Neuronal stem cell (in vitro differentiated cells): ENCODE data around the gene ZSWIM5.
"Not testable (repeated sequence)": the region's sequence is repeated elsewhere in the genome, so short reads cannot be mapped to it uniquely, and the experiment has no call there.

Experiments used
- DNase-seq: peaks from one replicate; pipeline ENCODE4 v3.0.0-alpha.2; 2013; ENCODE audit warnings: low spot score
- H2AFZ ChIP-seq: one replicate; pipeline ENCODE4 v1.6.1; 2013; ENCODE audit warnings: mild to moderate bottlenecking, low read length, inconsistent platforms
- H2AK5ac ChIP-seq: 2 replicates; pipeline ENCODE4 v1.6.1; 2013; ENCODE audit warnings: low read depth, mild to moderate bottlenecking, inconsistent platforms, low read length, moderate library complexity, mixed read lengths
- H2BK120ac ChIP-seq: 2 replicates; pipeline ENCODE4 v1.6.1; 2013; ENCODE audit warnings: low read depth, mild to moderate bottlenecking, inconsistent platforms, low read length, moderate library complexity, mixed read lengths
- H2BK12ac ChIP-seq: one replicate; pipeline ENCODE4 v1.6.1; 2013; ENCODE audit warnings: low read length, inconsistent platforms
- H2BK15ac ChIP-seq: 2 replicates; pipeline ENCODE4 v1.6.1; 2013; ENCODE audit warnings: mild to moderate bottlenecking, low read length, inconsistent platforms, mixed read lengths
- H2BK5ac ChIP-seq: one replicate; pipeline ENCODE4 v1.6.1; 2013; ENCODE audit warnings: inconsistent platforms, mild to moderate bottlenecking, low read length, moderate library complexity
- H3K14ac ChIP-seq: one replicate; pipeline ENCODE4 v1.6.1; 2013; ENCODE audit warnings: low read length, inconsistent platforms
- H3K18ac ChIP-seq: 2 replicates; pipeline ENCODE4 v1.6.1; 2013; ENCODE audit warnings: low read length, inconsistent platforms
- H3K23ac ChIP-seq: 2 replicates; pipeline ENCODE4 v1.6.1; 2013; ENCODE audit warnings: low read depth, mild to moderate bottlenecking, mixed read lengths, low read length, inconsistent platforms; ENCODE audit not compliant: poor library complexity
- H3K27ac ChIP-seq: replicated peaks from 3 replicates; pipeline ENCODE4 v1.5.1; 2013; ENCODE audit warnings: low read length, inconsistent platforms
- H3K27me3 ChIP-seq, 3 experiments: 2 replicates each; pipeline ENCODE4 v1.6.1; 2013; ENCODE audit warnings: low read length in 3 of 3, mild to moderate bottlenecking in 2 of 3, inconsistent platforms in 1 of 3, low read depth in 1 of 3, mixed read lengths in 1 of 3, moderate library complexity in 1 of 3; ENCODE audit not compliant: control insufficient read depth in 3 of 3, insufficient read depth in 3 of 3
- H3K36me3 ChIP-seq, 2 donors: replicated peaks in 1 of 2; 2 replicates each; pipeline ENCODE4 v1.6.1; 2013; ENCODE audit warnings: low read length in 2 of 2; ENCODE audit not compliant: control insufficient read depth in 2 of 2, insufficient read depth in 2 of 2
- H3K4ac ChIP-seq: 2 replicates; pipeline ENCODE4 v1.6.1; 2013; ENCODE audit warnings: inconsistent platforms, mild to moderate bottlenecking, low read length, moderate library complexity
- H3K4me1 ChIP-seq, 2 donors: 1 replicate in 1 of 2; 2 replicates in 1 of 2; pipeline ENCODE4 v1.6.1; 2013; ENCODE audit warnings: low read length in 2 of 2, low read depth in 1 of 2; ENCODE audit not compliant: control insufficient read depth in 2 of 2, insufficient read depth in 1 of 2
- H3K4me2 ChIP-seq: one replicate; pipeline ENCODE4 v1.6.1; 2013; ENCODE audit warnings: mild to moderate bottlenecking, low read length, inconsistent platforms; ENCODE audit not compliant: insufficient read depth, poor library complexity, severe bottlenecking
- H3K4me3 ChIP-seq, 2 donors: 2 replicates each; pipeline ENCODE4 v1.5.1; 2013; ENCODE audit warnings: low read length in 2 of 2, mild to moderate bottlenecking in 2 of 2, inconsistent platforms in 1 of 2, moderate library complexity in 1 of 2
- H3K79me1 ChIP-seq: one replicate; pipeline ENCODE4 v1.6.1; 2013; ENCODE audit warnings: low read depth, mild to moderate bottlenecking, inconsistent platforms, low read length, moderate library complexity
- H3K9ac ChIP-seq: one replicate; pipeline ENCODE4 v1.6.1; 2013; ENCODE audit warnings: mild to moderate bottlenecking, low read depth, low read length, inconsistent platforms; ENCODE audit not compliant: poor library complexity
- H3K9me3 ChIP-seq, 2 donors: replicated peaks in 1 of 2; 2 replicates each; pipeline versions ENCODE3 to v1.6.1; 2013; ENCODE audit warnings: low read length in 2 of 2, mild to moderate bottlenecking in 2 of 2, inconsistent platforms in 1 of 2, low read depth in 1 of 2, mixed read lengths in 1 of 2, moderate library complexity in 1 of 2; ENCODE audit not compliant: control insufficient read depth in 2 of 2, insufficient read depth in 1 of 2
- H4K8ac ChIP-seq: one replicate; pipeline ENCODE4 v1.6.1; 2013; ENCODE audit warnings: low read depth, mild to moderate bottlenecking, inconsistent platforms, low read length, moderate library complexity
- H4K91ac ChIP-seq: one replicate; pipeline ENCODE4 v1.6.1; 2013; ENCODE audit warnings: low read length, low read depth, mild to moderate bottlenecking, inconsistent platforms; ENCODE audit not compliant: poor library complexity
- WGBS, 2 donors: extraction: QIAGEN DNeasy Blood & Tissue Kit; methylation state at CpG; one replicate each; pipeline ENCODE4 v1.1.7; 2013; ENCODE audit warnings: missing lambda C conversion rate in 2 of 2, mixed read lengths in 1 of 2; ENCODE audit not compliant: insufficient read length in 2 of 2, insufficient replicate concordance in 1 of 2; ENCODE audit errors: extremely low coverage in 2 of 2; 5-methylcytosine and 5-hydroxymethylcytosine counted together

Gene ZSWIM5

GRCh38 chr1:45101947-45102346, 104.5 kb downstream of the ZSWIM5 start:
- Histone ChIP-seq H4K8ac (no peak overlapping the region), H2BK120ac (no peak overlapping the region), H3K4me2 (no peak overlapping the region), H2BK15ac (no peak overlapping the region), H2AFZ (no peak overlapping the region), H3K27ac (no peak overlapping the region), H3K27me3 (no peaks in the 10 kb centered on the region), H3K4me1 (no peaks in the 10 kb centered on the region), H3K9me3 (no peaks in the 10 kb centered on the region), H3K4ac (no peak overlapping the region), H3K9ac (no peak overlapping the region), H2BK5ac (no peak overlapping the region), H3K23ac (no peak overlapping the region), H3K4me3 (no peak overlapping the region), H2BK12ac (no peak overlapping the region), H4K91ac (no peak overlapping the region), H3K14ac (no peak overlapping the region), H3K18ac (no peak overlapping the region), H2AK5ac (no peak overlapping the region), H3K79me1 (no peaks in the 10 kb centered on the region), H3K36me3 (no peaks in the 10 kb centered on the region)
- DNase-seq, result no peak

DNA sequence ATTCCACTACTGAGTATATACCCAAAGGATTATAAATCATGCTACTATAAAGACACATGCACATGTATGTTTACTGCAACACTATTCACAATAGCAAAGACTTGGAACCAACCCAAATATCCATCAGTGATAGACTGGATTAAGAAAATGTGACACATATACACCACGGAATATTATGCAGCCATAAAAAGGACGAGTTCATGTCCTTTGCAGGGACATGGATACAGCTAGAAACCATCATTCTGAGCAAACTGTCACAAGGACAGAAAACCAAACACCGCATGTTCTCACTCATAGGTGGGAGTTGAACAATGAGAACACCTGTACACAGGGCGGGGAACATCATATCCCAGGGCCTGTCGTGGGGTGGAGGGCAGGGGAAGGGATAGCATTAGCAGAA, 104.9 kb downstream of the ZSWIM5 start:
- H3K14ac ChIP-seq, H3K4me3 ChIP-seq, H3K9ac ChIP-seq, H3K9me3 ChIP-seq, H4K91ac ChIP-seq, H3K27ac ChIP-seq, H2BK5ac ChIP-seq, H2BK120ac ChIP-seq, H3K27me3 ChIP-seq, H3K23ac ChIP-seq, H3K4ac ChIP-seq, H2BK12ac ChIP-seq, H2BK15ac ChIP-seq, DNase-seq, H4K8ac ChIP-seq, H3K4me1 ChIP-seq, H3K79me1 ChIP-seq, H3K4me2 ChIP-seq, H2AFZ ChIP-seq, H3K18ac ChIP-seq, H2AK5ac ChIP-seq, H3K36me3 ChIP-seq: not testable (repeated sequence)
- WGBS, 2 donors, result no CpG with 5 or more reads among the region's 5 CpGs

DNA sequence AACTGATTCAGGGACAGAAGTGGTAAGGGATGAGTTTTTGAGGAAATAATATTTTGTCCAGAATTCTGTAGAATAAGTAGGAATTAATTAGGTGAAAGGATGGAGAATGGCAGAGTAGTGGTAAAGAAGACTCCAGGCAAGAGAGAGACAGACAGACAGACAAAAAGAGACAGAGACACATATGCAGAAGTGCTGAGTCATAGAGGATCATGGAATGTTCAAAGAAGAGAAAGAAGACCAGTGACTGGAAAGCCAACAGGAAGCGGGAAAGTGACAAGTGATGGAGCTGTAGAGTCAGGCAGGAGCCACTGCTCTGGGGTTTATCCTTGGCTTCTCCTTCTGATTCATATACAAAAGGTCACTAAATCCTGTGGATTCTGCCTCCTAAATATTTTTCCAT, 108.5 kb downstream of the ZSWIM5 start:
- Histone ChIP-seq H2BK15ac (no peak overlapping the region), H3K14ac (no peak overlapping the region), H3K9ac (no peak overlapping the region), H3K18ac (no peak overlapping the region), H4K8ac (no peak overlapping the region), H4K91ac (no peak overlapping the region), H3K4me3 (no peak overlapping the region), H3K4me1 (no peaks in the 10 kb centered on the region), H2BK5ac (no peak overlapping the region), H2AK5ac (no peak overlapping the region), H3K4me2 (no peak overlapping the region), H3K9me3 (no peaks in the 10 kb centered on the region), H2BK12ac (no peak overlapping the region), H2BK120ac (no peak overlapping the region), H3K23ac (no peak overlapping the region), H3K27ac (no peak overlapping the region), H3K79me1 (no peaks in the 10 kb centered on the region), H2AFZ (no peak overlapping the region), H3K4ac (no peak overlapping the region), H3K27me3 (no peaks in the 10 kb centered on the region), H3K36me3 (no peaks in the 10 kb centered on the region)
- WGBS, 2 donors, result no CpG with 5 or more reads among the region's 1 CpG
- DNase-seq, result no peak

GRCh38 chr1:45097079-45097478, 109.3 kb downstream of the ZSWIM5 start:
- Histone ChIP-seq H4K8ac (no peak overlapping the region), H3K9me3 (no peaks in the 10 kb centered on the region), H3K79me1 (no peaks in the 10 kb centered on the region), H2BK15ac (no peak overlapping the region), H3K27me3 (no peaks in the 10 kb centered on the region), H3K4me2 (no peak overlapping the region), H2BK120ac (no peak overlapping the region), H2BK12ac (no peak overlapping the region), H3K36me3 (no peaks in the 10 kb centered on the region), H3K14ac (no peak overlapping the region), H4K91ac (no peak overlapping the region), H3K23ac (no peak overlapping the region), H2BK5ac (no peak overlapping the region), H3K4ac (no peak overlapping the region), H3K4me1 (no peaks in the 10 kb centered on the region), H3K27ac (no peak overlapping the region), H3K9ac (no peak overlapping the region), H2AFZ (no peak overlapping the region), H3K4me3 (no peak overlapping the region), H3K18ac (no peak overlapping the region), H2AK5ac (no peak overlapping the region)
- DNase-seq, result no peak
- WGBS, 2 donors, result no CpG with 5 or more reads among the region's 2 CpGs
